Activated CD4-positive, alpha-beta memory T cell treated with anti-CD3 and anti-CD28 coated beads, Interleukin-2, amount 10 ng/mL, durations not matched to agents 7 days and 5 days (primary cell): ENCODE results near the gene FAM227A. TPM values are rescaled to one million over a fixed set of nuclear protein-coding genes. Genes with fewer than 3 reads are reported as not detected.

Experiments
- CTCF ChIA-PET: fragments of 350-600 bp; sonication (Branson Sonifier 250); formaldehyde crosslinking; loops from one replicate; lab custom pipeline; 2021; ENCODE audit warnings: antibody characterized with exemption, inconsistent platforms; lab: Charles Lee
- POLR2A ChIA-PET: fragments of 350-600 bp; sonication (Branson Sonifier 250); formaldehyde crosslinking; loops from one replicate; lab custom pipeline; 2021; ENCODE audit warnings: antibody characterized with exemption; lab: Charles Lee
- DNase-seq: peaks from one replicate; pipeline ENCODE4 v3.0.0-alpha.2; 2020
- H3K27ac Mint-ChIP-seq: one replicate; pipeline ENCODE4 v1.8.0; 2021; ENCODE audit warnings: mild to moderate bottlenecking, mixed read lengths
- H3K27me3 Mint-ChIP-seq: one replicate; pipeline ENCODE4 v1.8.0; 2021; ENCODE audit warnings: mixed read lengths
- H3K36me3 Mint-ChIP-seq: one replicate; pipeline ENCODE4 v1.8.0; 2021; ENCODE audit warnings: low read depth, mixed read lengths
- H3K4me1 Mint-ChIP-seq: one replicate; pipeline ENCODE4 v1.8.0; 2021; ENCODE audit warnings: mixed read lengths
- H3K4me3 Mint-ChIP-seq: one replicate; pipeline ENCODE4 v1.8.0; 2021; ENCODE audit warnings: mild to moderate bottlenecking, mixed read lengths
- H3K9me3 Mint-ChIP-seq: one replicate; pipeline ENCODE4 v1.8.0; 2021; ENCODE audit warnings: mixed read lengths
- total RNA-seq, 2 experiments: library from RNA; stranded (reverse); gene quantifications; one replicate each; pipeline ENCODE4 v1.2.3, GENCODE V29; 2021

Gene FAM227A
- total RNA-seq = under 1 TPM; 0.10 to 0.45 TPM

DNA sequence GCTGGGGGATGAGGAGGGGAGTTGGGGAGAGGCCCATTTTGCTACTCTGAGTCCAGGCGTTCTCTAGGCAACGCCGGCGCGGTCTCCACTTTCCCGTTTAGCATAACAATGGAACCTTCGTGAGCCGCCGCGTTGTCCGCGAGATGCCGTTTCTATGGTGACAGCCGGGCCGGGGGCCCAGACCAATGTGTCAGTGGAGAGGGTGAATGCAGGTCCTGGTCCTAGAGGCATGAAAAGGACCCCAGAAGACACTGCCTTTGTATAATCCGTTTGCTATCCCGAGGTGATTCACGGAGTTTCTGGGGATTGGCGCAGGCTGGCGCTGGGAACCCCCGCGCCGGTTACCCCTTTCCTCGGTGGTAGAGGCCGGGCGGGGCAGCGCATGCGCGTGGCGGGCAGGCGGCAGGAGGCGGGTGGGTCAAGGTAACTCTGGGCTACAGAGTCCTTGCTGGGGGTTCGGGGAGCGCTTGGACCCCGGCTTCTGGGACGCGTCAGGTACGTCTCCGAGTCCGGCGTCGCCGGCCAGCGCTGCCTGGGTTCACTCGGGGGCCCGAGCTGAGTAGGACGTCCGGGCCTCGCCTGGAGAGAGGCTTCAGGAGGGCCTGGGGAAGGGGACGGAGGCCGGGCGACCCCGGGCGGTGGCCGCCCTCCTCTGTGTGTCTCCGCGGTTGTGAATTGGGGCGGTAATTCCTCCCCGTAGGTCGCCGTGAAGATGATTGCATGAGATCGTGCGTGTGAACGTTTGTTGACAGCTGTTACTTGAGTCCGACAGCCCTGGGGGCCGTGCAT, at the start of gene FAM227A, which contains the start of gene CBY1:
Gene FAM227A, minus strand, starts transcription at position 137 of the 789 bp plus-strand sequence. CDS start 6,224 bp downstream, outside the sequence.
Gene CBY1, plus strand, starts transcription at position 383 of the 789 bp plus-strand sequence. CDS start 11,417 bp downstream, outside the sequence.
- no peaks in the 10 kb centered on the region for H3K36me3 Mint-ChIP-seq
- ChIA-PET CTCF (interaction anchor here (0.8 to 1.5 kb wide), 3 partner anchors 25 to 98 kb away, joined by 3 to 8 read pairs (median 4); partner anchors contain the start of gene TOMM22), POLR2A (interaction anchor here (0.8 to 1.6 kb wide), 5 partner anchors 24 to 878 kb away, joined by 3 to 9 read pairs (median 3); partner anchors contain the start of gene TOMM22)
- peak; percentile 83 for DNase-seq
- H3K4me1 Mint-ChIP-seq = peaks cover 27% of the 10 kb centered on the region
- H3K4me3 Mint-ChIP-seq = peak within 1 kb of the TSS; percentile 86
- peak within 1 kb of the TSS; percentile 86 for H3K27ac Mint-ChIP-seq
- no peaks in the 10 kb centered on the region for H3K9me3 Mint-ChIP-seq
- no peaks in the 10 kb centered on the region for H3K27me3 Mint-ChIP-seq

DNA sequence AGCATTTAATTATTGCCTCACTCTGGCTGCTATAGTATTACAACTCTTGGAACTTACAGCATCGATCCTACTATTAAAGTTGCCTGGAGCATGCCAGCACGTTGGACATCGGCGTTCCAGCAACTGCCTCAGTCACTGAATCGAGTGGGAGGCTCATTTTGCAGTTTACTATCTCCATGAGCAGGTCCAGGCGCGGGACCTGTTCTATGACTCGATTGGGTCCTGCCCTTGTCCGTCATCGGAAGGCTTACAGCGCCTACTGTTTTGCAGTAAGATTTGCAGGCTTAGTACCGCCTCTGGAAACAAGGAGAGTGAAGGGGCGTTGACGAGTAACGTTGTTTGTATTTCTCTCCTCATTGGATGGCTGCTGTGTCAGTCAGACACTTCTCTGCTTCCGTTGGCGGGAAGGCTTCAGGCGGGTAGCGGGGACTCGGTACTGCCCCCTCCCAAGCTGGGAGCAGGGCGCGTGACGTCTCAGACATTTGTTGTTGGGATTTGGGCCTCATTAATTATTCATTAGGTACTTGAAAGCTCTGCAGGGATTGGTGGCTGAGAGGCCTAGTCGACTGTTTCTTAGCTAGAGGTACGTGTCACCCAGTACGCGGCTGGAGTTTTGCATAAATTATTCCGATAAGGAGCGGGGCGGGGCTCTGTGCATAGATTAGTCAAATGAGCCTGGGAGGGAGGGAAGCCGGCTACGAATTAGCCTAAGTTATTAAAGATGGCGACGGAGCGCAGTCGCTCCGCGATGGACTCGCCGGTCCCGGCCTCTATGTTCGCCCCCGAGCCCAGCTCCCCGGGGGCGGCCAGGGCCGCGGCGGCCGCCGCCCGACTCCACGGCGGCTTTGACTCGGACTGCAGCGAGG, 49.3 kb upstream of the FAM227A start, which contains the start of gene GTPBP1:
Gene GTPBP1, plus strand, starts transcription at position 710 of the 866 bp plus-strand sequence. Its CDS starts 12 bp downstream, at position 722.
- Mint-ChIP-seq H3K9me3 (no peaks in the 10 kb centered on the region), H3K4me1 (peaks cover 51% of the 10 kb centered on the region), H3K27ac (peak within 1 kb of the TSS; percentile 95), H3K36me3 (peaks cover 30% of the 10 kb centered on the region), H3K4me3 (peak within 1 kb of the TSS; percentile 85), H3K27me3 (no peaks in the 10 kb centered on the region)
- ChIA-PET CTCF (interaction anchor here (0.7 to 2.9 kb wide), 7 partner anchors 8 to 165 kb away, joined by 3 to 14 read pairs (median 6); partner anchors contain the start of gene TOMM22), POLR2A (interaction anchor here (0.7 to 7.5 kb wide), 17 partner anchors 8 to 393 kb away, joined by 3 to 86 read pairs (median 8); partner anchors contain the start of genes SUN2 and TOMM22)
- peak; percentile 98 for DNase-seq

DNA sequence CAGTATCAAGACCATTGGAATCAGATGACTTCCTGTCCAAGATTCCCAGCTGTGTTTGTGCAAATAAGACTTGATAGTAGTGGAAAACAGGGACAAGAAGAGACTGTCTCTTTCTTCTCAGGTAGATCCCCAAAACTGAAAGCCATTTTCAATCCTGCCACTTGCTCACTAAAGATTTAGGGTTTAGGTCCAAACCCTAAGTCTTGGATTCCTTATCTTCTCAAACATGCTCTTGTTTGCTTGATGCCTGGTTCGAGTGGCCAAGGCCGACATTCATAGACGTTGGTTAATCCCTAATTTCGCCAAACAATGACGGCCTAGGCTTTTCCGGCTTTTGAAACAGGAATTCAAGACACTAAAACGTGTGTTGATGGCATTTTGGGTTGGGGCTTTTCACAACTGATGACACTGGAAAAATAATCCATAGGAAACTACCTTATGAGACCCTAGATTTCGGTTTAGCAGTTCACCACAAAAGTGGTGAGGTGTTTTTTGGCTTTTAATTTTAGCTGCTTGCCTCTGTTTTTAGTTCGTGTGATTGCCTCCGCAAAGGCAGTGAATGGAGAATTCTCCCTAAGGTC, 48.6 kb upstream of the FAM227A start:
- Mint-ChIP-seq H3K27me3 (no peaks in the 10 kb centered on the region), H3K4me3 (peak overlapping the region; percentile 85), H3K36me3 (peaks cover 32% of the 10 kb centered on the region), H3K4me1 (peaks cover 47% of the 10 kb centered on the region), H3K27ac (peak overlapping the region; percentile 95), H3K9me3 (no peaks in the 10 kb centered on the region)
- no peak for DNase-seq
- ChIA-PET CTCF (interaction anchor here (1.1 to 2.2 kb wide), 3 partner anchors 20 to 166 kb away, joined by 6 to 11 read pairs (median 7); partner anchors contain the start of gene TOMM22), POLR2A (interaction anchor here (1.2 to 7.5 kb wide), 7 partner anchors 13 to 54 kb away, joined by 3 to 86 read pairs (median 13); partner anchors contain the start of genes SUN2 and TOMM22)

DNA sequence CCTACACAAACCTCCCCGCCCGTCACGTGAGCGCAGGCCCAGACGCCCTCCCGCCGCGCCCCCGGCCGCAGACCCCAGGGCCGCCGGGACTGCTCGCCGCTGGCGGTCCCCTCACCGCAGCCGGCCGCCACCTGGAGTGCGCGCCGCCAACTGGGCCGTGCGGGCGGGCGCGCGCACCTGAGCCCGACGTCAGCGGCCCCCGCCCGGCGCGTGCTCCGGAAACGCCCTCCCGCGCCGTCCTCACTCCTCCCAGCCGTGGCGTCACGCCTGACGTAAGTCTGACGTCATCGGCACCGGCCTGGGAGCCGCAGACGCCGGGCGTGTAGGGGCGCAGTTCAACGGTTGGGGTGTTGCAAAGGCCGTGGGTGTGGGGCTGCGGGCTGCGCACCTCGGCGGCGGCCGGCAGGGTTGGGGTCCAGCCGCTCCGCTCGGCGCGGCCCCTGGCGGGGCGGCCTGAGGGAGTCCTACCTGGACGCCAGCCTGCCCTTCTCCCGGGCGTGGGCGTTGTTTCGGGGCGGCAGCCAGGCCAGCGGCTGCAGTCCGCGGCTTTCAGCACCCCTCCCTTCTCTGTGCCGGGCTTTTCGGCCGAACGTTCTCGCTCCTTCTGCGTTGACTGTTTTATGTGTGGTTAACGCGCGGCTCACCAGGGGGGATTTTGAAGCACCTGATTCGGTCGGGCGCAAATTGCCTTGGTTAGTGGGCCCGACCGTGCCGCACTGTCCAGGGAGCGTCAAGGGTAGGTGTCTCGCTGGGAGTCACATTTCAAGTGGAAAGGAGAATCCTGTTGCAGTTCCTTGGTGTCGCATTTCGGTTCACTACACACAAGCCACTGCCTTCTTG, 44.8 kb upstream of the FAM227A start, which contains the start of gene JOSD1:
Gene JOSD1, minus strand, starts transcription at position 155 of the 840 bp plus-strand sequence. CDS start 956 bp downstream, outside the sequence.
- CTCF ChIA-PET = no interaction called here
- no peaks in the 10 kb centered on the region for H3K27me3 Mint-ChIP-seq
- DNase-seq = peak; percentile 98
- H3K4me1 Mint-ChIP-seq = peaks cover 59% of the 10 kb centered on the region
- H3K36me3 Mint-ChIP-seq = peaks cover 41% of the 10 kb centered on the region
- peak within 1 kb of the TSS; percentile 96 for H3K4me3 Mint-ChIP-seq
- no peaks in the 10 kb centered on the region for H3K9me3 Mint-ChIP-seq
- POLR2A ChIA-PET = interaction anchor here (0.8 to 9.9 kb wide), 5 partner anchors 10 to 53 kb away, joined by 3 to 139 read pairs (median 5); partner anchors contain the start of genes SUN2 and TOMM22
- H3K27ac Mint-ChIP-seq = peak within 1 kb of the TSS; percentile 99

DNA sequence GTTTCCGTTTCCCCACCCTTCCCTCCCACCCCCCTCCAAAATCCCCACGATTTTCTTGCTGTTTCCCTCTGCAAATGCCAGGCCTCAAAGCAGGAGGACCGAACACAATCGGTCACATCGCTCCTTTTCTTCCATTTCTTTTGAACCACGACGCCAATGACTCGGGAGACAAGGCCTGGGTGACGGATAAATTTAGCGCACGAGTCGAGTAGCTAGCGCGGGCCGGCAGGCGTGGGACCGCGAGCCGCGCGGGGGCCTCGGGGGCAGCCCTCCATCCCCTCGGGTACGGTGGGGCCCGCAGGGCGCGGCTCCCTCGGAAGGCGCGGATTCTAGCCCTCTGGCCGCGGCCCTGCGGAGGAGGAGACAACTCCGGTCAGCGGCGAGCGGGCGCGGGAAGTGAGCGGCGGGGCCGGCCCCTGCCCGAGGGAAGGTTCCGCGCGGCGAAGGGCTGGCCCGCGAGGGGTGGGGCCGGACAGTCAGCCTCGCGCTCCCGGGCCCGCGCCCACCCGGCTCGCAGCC, 44.1 kb upstream of the FAM227A start:
- DNase-seq = no peak
- Mint-ChIP-seq H3K27ac (peak overlapping the region; percentile 99), H3K9me3 (no peaks in the 10 kb centered on the region), H3K4me3 (peak overlapping the region; percentile 96), H3K36me3 (peaks cover 42% of the 10 kb centered on the region), H3K27me3 (no peaks in the 10 kb centered on the region), H3K4me1 (peaks cover 62% of the 10 kb centered on the region)
- ChIA-PET CTCF (interaction anchor here (0.9 to 2.5 kb wide), 2 partner anchors 10 to 18 kb away, joined by 3 to 17 read pairs; partner anchors contain the start of gene TOMM22), POLR2A (interaction anchor here (1.8 to 9.9 kb wide), 7 partner anchors 8 to 58 kb away, joined by 4 to 139 read pairs (median 34); partner anchors contain the start of genes GTPBP1, SUN2 and TOMM22)

DNA sequence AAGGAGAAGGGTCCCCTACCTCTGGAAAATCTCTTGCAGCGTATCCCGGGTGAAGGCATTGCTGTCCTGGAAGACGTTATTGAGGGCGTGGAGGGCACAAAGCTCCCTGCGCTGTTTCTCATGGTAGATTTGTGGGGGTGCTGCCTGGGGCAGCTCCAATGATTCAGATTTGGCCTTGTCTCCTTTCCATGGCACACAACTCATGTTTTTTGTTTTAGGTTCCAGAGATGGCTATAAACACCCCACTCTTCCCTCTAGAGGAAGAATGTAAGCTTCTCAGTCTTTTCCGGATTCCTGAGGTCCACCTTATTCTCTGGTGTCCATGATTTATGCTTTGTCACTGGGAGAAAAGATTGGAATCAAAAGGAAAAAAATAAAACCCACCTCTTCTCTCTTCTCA, 43.6 kb upstream of the FAM227A start:
- peak overlapping the region; percentile 92 for H3K27ac Mint-ChIP-seq
- no peak for DNase-seq
- POLR2A ChIA-PET = interaction anchor here (1.2 to 9.9 kb wide), 10 partner anchors 8 to 518 kb away, joined by 3 to 139 read pairs (median 10); partner anchors contain the start of genes GTPBP1, SUN2 and TOMM22
- H3K4me3 Mint-ChIP-seq = peak overlapping the region; percentile 96
- CTCF ChIA-PET = interaction anchor here (0.9 to 2.5 kb wide), 6 partner anchors 10 to 648 kb away, joined by 3 to 17 read pairs (median 3); partner anchors contain the start of gene TOMM22
- no peaks in the 10 kb centered on the region for H3K27me3 Mint-ChIP-seq
- H3K9me3 Mint-ChIP-seq = no peaks in the 10 kb centered on the region
- peaks cover 47% of the 10 kb centered on the region for H3K36me3 Mint-ChIP-seq
- H3K4me1 Mint-ChIP-seq = peaks cover 63% of the 10 kb centered on the region

DNA sequence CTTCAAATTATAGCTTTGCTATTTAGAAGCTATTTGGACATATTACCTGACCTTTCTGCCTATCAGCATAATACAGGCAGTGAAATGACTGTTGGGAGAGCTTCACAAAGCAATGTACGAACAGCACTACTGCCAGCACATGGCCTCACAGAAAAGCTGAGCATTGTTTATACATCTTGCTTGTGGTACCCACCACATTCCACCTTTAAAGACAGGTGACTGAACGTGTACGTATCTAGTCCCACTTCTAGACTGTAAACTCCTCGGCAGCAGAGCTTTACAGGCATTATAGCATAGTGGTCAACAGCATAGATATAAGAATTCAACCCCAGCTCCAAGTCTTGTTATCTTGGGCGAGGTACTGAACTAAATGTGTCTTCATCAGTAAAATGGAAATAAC, 43.0 kb upstream of the FAM227A start:
- DNase-seq = no peak
- Mint-ChIP-seq H3K27ac (peak overlapping the region; percentile 92), H3K4me1 (peaks cover 63% of the 10 kb centered on the region), H3K27me3 (no peaks in the 10 kb centered on the region), H3K9me3 (no peaks in the 10 kb centered on the region), H3K36me3 (peaks cover 52% of the 10 kb centered on the region), H3K4me3 (peak overlapping the region; percentile 96)
- CTCF ChIA-PET = interaction anchor here (1.0 to 2.5 kb wide), 5 partner anchors 17 to 647 kb away, joined by 3 to 17 read pairs (median 3); partner anchors contain the start of gene TOMM22
- POLR2A ChIA-PET = interaction anchor here (1.2 to 9.9 kb wide), 13 partner anchors 8 to 1041 kb away, joined by 3 to 139 read pairs (median 5); partner anchors contain the start of genes GTPBP1, PDXP, RPL3 and SUN2

DNA sequence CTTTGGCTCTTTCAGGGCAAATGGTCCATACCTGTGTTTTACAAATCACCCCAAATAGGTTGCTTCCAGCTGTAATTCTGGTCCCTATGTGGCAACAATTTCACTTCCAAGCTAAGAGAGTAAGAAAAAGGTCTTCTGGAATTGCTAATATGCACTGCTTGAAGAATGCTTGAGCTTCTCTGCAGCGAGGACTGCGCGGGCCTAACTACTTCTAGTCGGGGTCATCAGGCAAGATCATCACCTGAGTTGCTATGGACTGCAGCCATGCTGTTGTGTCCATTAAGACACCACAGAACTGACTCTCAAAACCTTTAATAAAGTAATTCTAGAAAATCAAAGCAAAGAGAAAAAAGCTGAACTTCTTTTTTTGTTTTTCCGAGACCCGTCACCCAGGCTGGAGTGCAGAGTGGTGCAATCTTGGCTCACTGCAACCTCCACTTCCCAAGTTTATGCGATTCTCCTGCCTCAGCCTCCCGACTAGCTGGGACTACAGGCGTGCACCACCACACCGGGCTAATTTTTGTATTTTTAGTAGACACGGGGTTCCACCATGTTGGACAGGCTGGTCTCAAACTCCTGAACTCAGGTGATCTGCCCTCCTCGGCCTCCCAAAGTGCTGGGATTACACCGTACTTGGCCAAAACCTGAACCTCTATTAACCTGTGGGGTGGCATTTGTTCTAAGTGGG, 42.4 kb upstream of the FAM227A start:
- ChIA-PET POLR2A (interaction anchor here (0.6 to 9.9 kb wide), 13 partner anchors 9 to 1040 kb away, joined by 3 to 139 read pairs (median 5); partner anchors contain the start of genes GTPBP1, PDXP, RPL3 and SUN2), CTCF (interaction anchor here (0.6 to 2.5 kb wide), 5 partner anchors 17 to 1133 kb away, joined by 3 to 17 read pairs (median 4); partner anchors contain the start of gene TOMM22)
- peak overlapping the region; percentile 98 for H3K27ac Mint-ChIP-seq
- no peaks in the 10 kb centered on the region for H3K27me3 Mint-ChIP-seq
- peak overlapping the region; percentile 96 for H3K4me3 Mint-ChIP-seq
- no peaks in the 10 kb centered on the region for H3K9me3 Mint-ChIP-seq
- no peak for DNase-seq
- peaks cover 56% of the 10 kb centered on the region for H3K36me3 Mint-ChIP-seq
- H3K4me1 Mint-ChIP-seq = peaks cover 61% of the 10 kb centered on the region

DNA sequence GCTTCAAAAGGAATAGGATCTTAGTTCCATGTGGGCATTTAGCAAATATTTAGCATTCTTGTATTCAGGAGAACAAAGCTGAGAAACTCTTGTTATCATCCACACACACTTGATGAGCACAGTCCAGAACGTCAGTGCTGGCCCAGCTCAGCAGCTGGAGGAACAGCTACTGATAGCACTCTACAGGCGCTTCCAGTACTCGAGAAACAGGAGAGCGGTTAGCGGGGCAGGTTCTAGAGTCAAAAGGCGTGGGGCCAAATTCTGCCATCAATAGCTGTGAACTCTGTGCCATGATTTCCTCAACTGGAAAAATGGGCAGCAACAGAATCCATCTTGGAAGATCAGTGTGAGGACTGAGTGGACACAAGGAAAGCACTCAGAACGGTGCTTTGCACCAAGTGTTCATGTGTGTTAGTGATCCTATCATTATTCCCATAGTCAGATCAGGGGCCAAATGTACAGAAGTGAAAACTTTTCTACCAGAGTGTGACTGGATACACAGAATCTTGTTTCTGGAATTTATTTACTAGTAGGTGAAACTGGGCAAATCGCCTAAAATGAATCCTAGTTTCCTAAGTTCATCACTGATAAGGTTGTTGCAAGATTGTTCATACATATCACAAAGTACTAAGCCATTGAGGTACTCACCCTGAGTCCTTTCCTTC, 41.4 kb upstream of the FAM227A start:
- ChIA-PET POLR2A (interaction anchor here (0.7 to 9.9 kb wide), 10 partner anchors 9 to 242 kb away, joined by 3 to 139 read pairs (median 9); partner anchors contain the start of genes GTPBP1, SUN2 and TOMM22), CTCF (interaction anchor here (0.5 to 2.5 kb wide), 8 partner anchors 8 to 645 kb away, joined by 3 to 17 read pairs (median 6); partner anchors contain the start of genes GTPBP1 and TOMM22)
- Mint-ChIP-seq H3K36me3 (peaks cover 65% of the 10 kb centered on the region), H3K9me3 (no peaks in the 10 kb centered on the region), H3K4me3 (peak overlapping the region; percentile 96), H3K27me3 (no peaks in the 10 kb centered on the region), H3K4me1 (peaks cover 66% of the 10 kb centered on the region), H3K27ac (peak overlapping the region; percentile 98)
- no peak for DNase-seq
